ENCODE measurements around the gene NOP14. TPM values are rescaled to one million over a fixed set of nuclear protein-coding genes. Genes with fewer than 3 reads are reported as not detected.
A peak's percentile ranks its signal among the peaks of the same experiment; 100 is the strongest.

The NOP14 gene
- total and polyA plus RNA-seq, 8 donors: 11.1 to 31.0 (median 17.4) TPM

DNA sequence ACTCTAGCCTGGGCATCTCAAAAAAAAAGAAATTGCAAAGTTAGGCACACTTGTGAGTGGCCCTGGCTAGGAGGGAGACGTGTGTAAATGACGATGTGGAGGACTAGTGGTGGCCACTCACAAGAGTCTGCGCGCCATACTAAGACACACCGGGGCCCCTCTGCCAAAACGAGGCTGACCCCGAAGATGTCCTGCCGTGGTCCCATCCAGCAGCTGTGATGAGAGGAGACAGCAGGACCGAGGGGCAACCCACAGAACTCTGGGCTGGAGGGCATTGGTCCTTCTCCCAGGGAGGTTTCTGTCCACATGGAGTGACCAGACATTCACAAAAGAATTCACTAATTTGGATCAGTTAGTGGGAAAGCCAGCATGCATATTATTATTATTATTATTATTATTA is 47.4 kb downstream of the NOP14 start:
- TF ChIP-seq, protein P1, sequence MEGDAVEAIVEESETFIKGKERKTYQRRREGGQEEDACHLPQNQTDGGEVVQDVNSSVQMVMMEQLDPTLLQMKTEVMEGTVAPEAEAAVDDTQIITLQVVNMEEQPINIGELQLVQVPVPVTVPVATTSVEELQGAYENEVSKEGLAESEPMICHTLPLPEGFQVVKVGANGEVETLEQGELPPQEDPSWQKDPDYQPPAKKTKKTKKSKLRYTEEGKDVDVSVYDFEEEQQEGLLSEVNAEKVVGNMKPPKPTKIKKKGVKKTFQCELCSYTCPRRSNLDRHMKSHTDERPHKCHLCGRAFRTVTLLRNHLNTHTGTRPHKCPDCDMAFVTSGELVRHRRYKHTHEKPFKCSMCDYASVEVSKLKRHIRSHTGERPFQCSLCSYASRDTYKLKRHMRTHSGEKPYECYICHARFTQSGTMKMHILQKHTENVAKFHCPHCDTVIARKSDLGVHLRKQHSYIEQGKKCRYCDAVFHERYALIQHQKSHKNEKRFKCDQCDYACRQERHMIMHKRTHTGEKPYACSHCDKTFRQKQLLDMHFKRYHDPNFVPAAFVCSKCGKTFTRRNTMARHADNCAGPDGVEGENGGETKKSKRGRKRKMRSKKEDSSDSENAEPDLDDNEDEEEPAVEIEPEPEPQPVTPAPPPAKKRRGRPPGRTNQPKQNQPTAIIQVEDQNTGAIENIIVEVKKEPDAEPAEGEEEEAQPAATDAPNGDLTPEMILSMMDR (IDR thresholded peaks at IDR 0.05): no peak
- no peak for ATAC-seq
- 87 to 89% methylated on average over 9 of the region's 9 CpGs for WGBS, 2 donors
- no peaks in the 10 kb centered on the region for H3K9me3 ChIP-seq
- DNase-seq: no peak
- no peak overlapping the region for H3K27ac ChIP-seq
- H3K27me3 ChIP-seq: no peaks in the 10 kb centered on the region
- H3K4me1 ChIP-seq: no peaks in the 10 kb centered on the region
- no peak for FAIRE-seq
- intact Hi-C loops (cut with DNase I): no loop called here
- H3K4me3 ChIP-seq: no peak overlapping the region
- H3K36me3 ChIP-seq: peaks cover 0 to 33% (median 1%) of the 10 kb centered on the region in 3 donors

DNA sequence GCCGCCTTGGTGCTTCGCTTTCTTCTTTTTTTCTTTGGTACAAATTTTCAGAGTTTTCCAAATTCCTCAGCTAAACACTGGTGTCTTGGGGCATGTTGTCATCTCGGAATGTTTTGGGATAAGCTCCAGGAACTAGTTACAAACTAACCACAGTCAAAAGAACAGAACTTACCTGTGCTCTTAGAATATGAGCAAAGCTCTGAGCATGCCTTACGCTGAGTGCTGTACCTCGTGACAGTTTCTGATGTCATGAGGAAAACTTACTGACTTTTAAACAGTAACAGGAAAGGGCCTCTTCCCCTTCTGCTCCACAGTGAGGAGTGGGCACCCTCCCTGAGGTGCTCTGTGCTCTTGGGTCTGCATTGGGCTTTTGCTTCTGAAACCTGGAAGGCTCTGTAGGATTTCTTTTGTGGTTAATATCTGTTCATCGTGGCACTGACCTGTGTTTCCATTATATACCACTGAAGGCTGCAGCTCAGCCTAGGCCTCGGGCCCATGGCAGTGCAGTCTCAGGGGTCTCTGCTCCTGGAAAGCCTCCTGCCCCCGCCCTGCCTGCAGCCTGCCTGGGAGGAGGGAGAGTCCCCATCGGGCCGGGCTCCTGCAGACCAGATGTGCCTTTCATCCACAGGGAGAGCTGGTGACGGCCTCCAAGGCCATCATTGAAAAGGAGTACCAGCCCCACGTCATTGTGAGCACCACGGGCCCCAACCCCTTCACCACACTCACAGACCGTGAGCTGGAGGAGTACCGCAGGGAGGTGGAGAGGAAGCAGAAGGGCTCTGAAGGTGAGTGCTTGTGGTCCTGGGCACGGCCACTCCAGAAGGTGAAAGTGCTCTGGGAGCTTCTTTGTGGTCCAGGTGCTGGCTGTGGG is 48.7 kb downstream of the NOP14 start:
- Histone ChIP-seq H3K9me3 (no peaks in the 10 kb centered on the region), H3K27me3 (no peaks in the 10 kb centered on the region), H3K4me1 (no peaks in the 10 kb centered on the region), H3K27ac (peak overlapping the region in 1 of 4 donors; percentile 62), H3K4me3 (no peak overlapping the region), H3K36me3 (peaks cover 0 to 33% (median 3%) of the 10 kb centered on the region in 3 donors)
- TF ChIP-seq, protein P1 (IDR thresholded peaks at IDR 0.05): no peak
- WGBS, 2 donors: 77 to 80% methylated on average over 16 of the region's 16 CpGs
- FAIRE-seq (no peak), ATAC-seq (peak in 3 of 4 donors; percentile 27 to 69 (median 54)), DNase-seq (no peak)
- intact Hi-C loops (cut with DNase I): no loop called here

DNA sequence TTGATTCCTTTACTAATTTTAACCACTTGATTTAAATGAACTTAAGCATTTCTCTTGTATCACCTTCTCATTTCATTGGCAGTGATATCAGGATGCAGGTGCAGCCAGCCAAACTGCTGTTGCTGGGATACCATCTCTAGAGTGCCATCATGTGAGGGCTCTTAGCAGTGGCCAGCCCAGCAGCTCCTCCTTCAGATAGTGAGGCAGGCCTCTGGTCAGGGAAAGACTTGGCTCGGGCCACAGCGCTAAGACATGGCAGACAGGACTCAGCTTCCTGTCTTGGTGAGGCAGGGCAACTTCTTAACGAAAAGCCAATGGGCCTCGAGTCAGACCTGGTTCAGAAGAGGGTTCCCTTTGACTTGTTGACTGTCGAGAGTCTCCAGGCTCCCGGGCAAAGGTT is 50.0 kb downstream of the NOP14 start:
- peaks cover 0 to 41% (median 9%) of the 10 kb centered on the region in 3 donors for H3K36me3 ChIP-seq
- ATAC-seq: peak in 3 of 4 donors; percentile 33 to 75 (median 67)
- TF ChIP-seq, protein P1 (IDR thresholded peaks at IDR 0.05): no peak

DNA sequence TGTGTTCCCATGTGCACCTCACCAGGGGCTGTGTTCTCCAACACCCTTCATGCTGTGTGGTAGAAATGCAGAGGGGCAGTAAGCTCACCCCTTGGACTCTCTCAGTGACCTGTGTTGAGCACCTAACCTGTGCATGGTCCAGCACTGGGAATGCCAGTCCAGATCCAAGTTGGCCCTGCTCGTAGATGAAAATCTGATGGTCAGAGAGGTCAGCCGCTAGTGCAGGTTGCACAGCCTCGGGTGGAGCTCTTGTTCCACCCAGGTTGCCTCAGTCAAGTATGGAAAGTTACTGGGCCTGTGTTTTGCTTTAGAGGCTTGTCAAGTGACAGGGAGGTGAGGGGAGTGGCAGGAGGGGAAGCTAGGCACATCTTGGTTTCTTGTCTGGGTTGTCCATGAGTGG is 51.3 kb downstream of the NOP14 start:
- no peaks in the 10 kb centered on the region for H3K27me3 ChIP-seq
- FAIRE-seq: no peak
- H3K36me3 ChIP-seq: peaks cover 0 to 44% (median 9%) of the 10 kb centered on the region in 3 donors

More for the DNA sequence above, 50.0 kb downstream of the NOP14 start:
- intact Hi-C loops (cut with DNase I): no loop called here
- DNase-seq (no peak), FAIRE-seq (no peak)
- no peak overlapping the region for H3K27ac ChIP-seq
- 88 to 91% methylated on average over 6 of the region's 6 CpGs for WGBS, 2 donors
- no peak overlapping the region for H3K4me3 ChIP-seq
- no peaks in the 10 kb centered on the region for H3K9me3 ChIP-seq
- peaks cover 3 to 4% (median 3%) of the 10 kb centered on the region in 3 donors for H3K4me1 ChIP-seq
- H3K27me3 ChIP-seq: no peaks in the 10 kb centered on the region

More for the DNA sequence above, 51.3 kb downstream of the NOP14 start:
- peaks cover 12 to 16% (median 16%) of the 10 kb centered on the region in 3 donors for H3K4me1 ChIP-seq
- H3K9me3 ChIP-seq: no peaks in the 10 kb centered on the region
- TF ChIP-seq, protein P1 (IDR thresholded peaks at IDR 0.05): no peak
- intact Hi-C loops (cut with DNase I): no loop called here
- no peak for DNase-seq
- 82 to 84% methylated on average over 3 of the region's 3 CpGs for WGBS, 2 donors
- H3K4me3 ChIP-seq: no peak overlapping the region
- no peak for ATAC-seq
- H3K27ac ChIP-seq: no peak overlapping the region

Measured in pancreas (tissue), 10 donors.